SH-SY5Y (cell line): ENCODE measurements around the gene FITM1.

ENCODE experiments used
- GATA2 ChIP-seq: IDR thresholded peaks from 2 replicates; pipeline ENCODE4 v1.6.1; 2011; ENCODE audit warnings: mild to moderate bottlenecking, low read depth, low read length
- GATA3 ChIP-seq: IDR thresholded peaks from 2 replicates; pipeline ENCODE4 v1.6.1; 2011; ENCODE audit warnings: low read depth, mild to moderate bottlenecking, low read length, moderate library complexity

GRCh38 chr14:24127673-24128072, 2.8 kb upstream of the FITM1 start:
- TF ChIP-seq GATA2 (no peak), GATA3 (no peak)
